Glutamatergic neuron (in vitro differentiated cells): ENCODE results near the gene PCED1B. TPM values are rescaled to one million over a fixed set of nuclear protein-coding genes. Genes with fewer than 3 reads are reported as not detected.

ENCODE experiments used
- DNase-seq: peaks from one replicate; pipeline ENCODE4 v3.0.0; 2022
- H3K27ac Mint-ChIP-seq: one replicate; pipeline ENCODE4 v1.8.0; 2020; ENCODE audit warnings: mild to moderate bottlenecking, mixed read lengths, inconsistent platforms; ENCODE audit not compliant: unreplicated experiment
- H3K27me3 Mint-ChIP-seq: one replicate; pipeline ENCODE4 v1.8.0; 2020; ENCODE audit warnings: mild to moderate bottlenecking, moderate library complexity, mixed read lengths, inconsistent platforms; ENCODE audit not compliant: unreplicated experiment
- H3K36me3 Mint-ChIP-seq: one replicate; pipeline ENCODE4 v1.8.0; 2020; ENCODE audit warnings: mild to moderate bottlenecking, mixed read lengths, inconsistent platforms; ENCODE audit not compliant: unreplicated experiment
- H3K4me1 Mint-ChIP-seq: one replicate; pipeline ENCODE4 v1.8.0; 2020; ENCODE audit warnings: mild to moderate bottlenecking, low read depth, mixed read lengths, inconsistent platforms; ENCODE audit not compliant: unreplicated experiment
- H3K4me3 Mint-ChIP-seq: one replicate; pipeline ENCODE4 v1.8.0; 2020; ENCODE audit warnings: mild to moderate bottlenecking, mixed read lengths, inconsistent platforms; ENCODE audit not compliant: unreplicated experiment
- H3K9me3 Mint-ChIP-seq: one replicate; pipeline ENCODE4 v1.8.0; 2020; ENCODE audit warnings: mild to moderate bottlenecking, moderate library complexity, mixed read lengths, inconsistent platforms; ENCODE audit not compliant: unreplicated experiment
- CTCF ChIP-seq: fragments of 200-600 bp; sonication (generic); IDR thresholded peaks from one replicate; pipeline ENCODE4 v1.5.0; 2021; ENCODE audit not compliant: partially characterized antibody, unreplicated experiment
- total RNA-seq: library from RNA; stranded (reverse); fragmentation: NEBNext Ultra II Directional; extraction: Animal tissue kit (Norgen Biotek cat#: 25700); gene quantifications from one replicate; pipeline ENCODE4 v1.2.1, GENCODE V29; 2021; ENCODE audit not compliant: unreplicated experiment

PCED1B gene
- total RNA-seq, 1 donor from 2014 or later, result 0.27 TPM

- Mint-ChIP-seq H3K27me3 (no peaks in the 10 kb centered on the region), H3K4me1 (peaks cover 3% of the 10 kb centered on the region), H3K36me3 (no peaks in the 10 kb centered on the region), H3K4me3 (no peak overlapping the region), H3K9me3 (peaks cover 2% of the 10 kb centered on the region), H3K27ac (no peak overlapping the region)
- DNase-seq, result no peak
- no peak for TF ChIP-seq CTCF
Observed at GRCh38 chr12:47207829-47208248, 128.4 kb downstream of the PCED1B start.

- Mint-ChIP-seq H3K4me3 (no peak overlapping the region), H3K4me1 (peaks cover 3% of the 10 kb centered on the region), H3K36me3 (no peaks in the 10 kb centered on the region), H3K27me3 (no peaks in the 10 kb centered on the region), H3K27ac (no peak overlapping the region), H3K9me3 (peaks cover 2% of the 10 kb centered on the region)
- no peak for TF ChIP-seq CTCF
- DNase-seq, result no peak
Observed at GRCh38 chr12:47209014-47209413, 129.6 kb downstream of the PCED1B start.

- DNase-seq, result no peak
- no peak overlapping the region for H3K4me3 Mint-ChIP-seq
- H3K9me3 Mint-ChIP-seq, result no peaks in the 10 kb centered on the region
- no peak for TF ChIP-seq CTCF
- H3K27me3 Mint-ChIP-seq, result no peaks in the 10 kb centered on the region
- H3K4me1 Mint-ChIP-seq, result peaks cover 3% of the 10 kb centered on the region
- H3K36me3 Mint-ChIP-seq, result no peaks in the 10 kb centered on the region
- H3K27ac Mint-ChIP-seq, result no peak overlapping the region
Observed at GRCh38 chr12:47210776-47211175, 131.4 kb downstream of the PCED1B start.

DNA sequence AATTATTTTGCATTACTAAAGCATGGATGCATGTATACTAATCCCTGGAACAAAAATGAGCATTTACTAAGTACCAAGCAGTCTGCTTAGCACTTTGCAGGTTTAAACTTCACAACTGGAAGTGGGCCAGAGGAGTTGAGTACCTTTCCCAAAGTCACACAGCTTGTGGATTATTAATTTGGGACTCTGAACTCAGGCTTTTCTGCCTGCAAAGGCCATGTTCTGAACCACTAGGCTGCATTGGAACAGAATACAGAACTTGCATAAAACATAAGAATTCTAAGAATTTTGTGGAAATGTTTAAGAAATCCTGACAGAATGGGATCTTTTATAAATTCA lies 133.2 kb downstream of the PCED1B start:
- Mint-ChIP-seq H3K27ac (no peak overlapping the region), H3K36me3 (no peaks in the 10 kb centered on the region), H3K27me3 (no peaks in the 10 kb centered on the region), H3K4me1 (no peaks in the 10 kb centered on the region), H3K9me3 (no peaks in the 10 kb centered on the region), H3K4me3 (no peak overlapping the region)
- DNase-seq, result no peak
- no peak for TF ChIP-seq CTCF

DNA sequence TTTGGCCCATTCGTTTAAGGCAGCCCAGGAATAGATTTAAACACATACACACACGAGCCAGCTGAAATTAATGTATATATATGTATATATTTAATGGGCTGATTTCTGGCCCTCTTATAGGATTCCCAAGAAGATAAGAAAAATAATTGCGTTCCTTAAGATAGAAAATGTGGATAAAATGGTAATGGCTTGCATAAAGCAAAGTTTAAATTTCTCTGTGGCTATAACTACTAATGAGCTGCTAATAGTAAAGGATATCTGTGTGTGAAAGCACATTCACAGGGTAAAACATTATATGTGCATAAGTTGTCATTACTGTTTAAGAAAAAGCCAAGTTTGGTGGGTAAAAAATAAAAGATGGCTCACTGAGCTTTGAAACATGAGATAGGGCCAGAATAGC lies 134.0 kb downstream of the PCED1B start:
- Mint-ChIP-seq H3K9me3 (no peaks in the 10 kb centered on the region), H3K4me3 (no peak overlapping the region), H3K4me1 (no peaks in the 10 kb centered on the region), H3K27ac (no peak overlapping the region), H3K27me3 (no peaks in the 10 kb centered on the region), H3K36me3 (no peaks in the 10 kb centered on the region)
- no peak for TF ChIP-seq CTCF
- DNase-seq, result no peak
